Mononuclear cell (primary cell): ENCODE data around the gene LRRC36. TPM values are rescaled to one million over a fixed set of nuclear protein-coding genes. Genes with fewer than 3 reads are reported as not detected.

Source experiments
- H3K27me3 ChIP-seq: 2 replicates; pipeline ENCODE4 v1.6.0; 2011; ENCODE audit warnings: low read length, control low read depth; ENCODE audit not compliant: insufficient read depth
- H3K4me1 ChIP-seq: 2 replicates; pipeline ENCODE4 v1.5.1; 2011; ENCODE audit warnings: mild to moderate bottlenecking, low read length, control low read depth; ENCODE audit not compliant: insufficient read depth
- H3K4me3 ChIP-seq: 2 replicates; pipeline ENCODE4 v1.5.1; 2011; ENCODE audit warnings: mild to moderate bottlenecking, low read length, moderate library complexity
- H3K9me3 ChIP-seq: 2 replicates; pipeline ENCODE4 v1.5.1; 2011; ENCODE audit warnings: low read depth, mild to moderate bottlenecking, control low read depth, low read length
- total RNA-seq: library from RNA; depleted of rRNA; stranded (reverse); fragments of >200 nt; gene quantifications from one replicate; pipeline ENCODE4 v1.2.3, GENCODE V29; 2012

The LRRC36 gene
- total RNA-seq, 1 donor = 0.31 TPM

DNA sequence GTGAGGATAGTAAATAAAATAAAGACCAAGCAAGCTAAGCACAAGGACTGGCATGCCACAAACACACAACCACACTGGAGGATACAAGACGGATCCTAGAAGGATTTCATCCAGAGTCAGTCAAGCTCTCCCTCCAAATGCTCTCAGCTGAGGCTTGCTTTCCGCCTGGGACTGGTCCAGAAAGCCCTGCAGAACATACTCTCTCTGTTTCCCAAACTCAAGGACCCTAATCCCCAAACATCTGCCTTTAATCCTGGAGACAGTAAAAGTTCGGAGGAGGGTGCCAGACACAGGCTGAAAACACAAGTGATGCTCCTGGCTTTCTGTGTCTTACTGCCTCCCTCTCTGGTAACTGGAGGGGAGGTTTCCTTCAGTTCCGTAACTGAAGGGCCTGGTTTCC, 99.0 kb downstream of the LRRC36 start:
- Histone ChIP-seq H3K9me3 (no peaks in the 10 kb centered on the region), H3K27me3 (peaks cover 32% of the 10 kb centered on the region), H3K4me1 (peaks cover 6% of the 10 kb centered on the region), H3K4me3 (no peak overlapping the region)

DNA sequence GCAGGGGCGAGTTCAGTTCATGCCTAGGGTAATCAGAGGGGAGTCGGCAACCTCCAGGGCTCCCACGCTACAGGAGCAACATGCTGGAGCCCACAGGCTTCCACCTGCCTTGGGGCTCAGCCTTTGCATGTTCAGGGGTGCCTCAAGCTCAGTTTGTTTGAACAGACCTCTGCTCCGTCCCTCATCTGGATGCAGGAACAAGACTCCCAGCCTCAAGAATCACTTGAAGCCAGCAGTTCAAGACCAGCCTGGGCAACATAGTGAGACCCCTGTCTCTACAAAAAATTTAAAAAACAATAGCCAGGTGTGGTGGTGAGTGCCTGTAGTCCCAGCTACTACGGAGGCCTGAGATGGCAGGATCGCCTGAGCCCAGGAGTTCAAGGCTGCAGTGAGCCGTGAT, 99.4 kb downstream of the LRRC36 start:
- Histone ChIP-seq H3K27me3 (peaks cover 32% of the 10 kb centered on the region), H3K9me3 (no peaks in the 10 kb centered on the region), H3K4me3 (no peak overlapping the region), H3K4me1 (peaks cover 7% of the 10 kb centered on the region)

DNA sequence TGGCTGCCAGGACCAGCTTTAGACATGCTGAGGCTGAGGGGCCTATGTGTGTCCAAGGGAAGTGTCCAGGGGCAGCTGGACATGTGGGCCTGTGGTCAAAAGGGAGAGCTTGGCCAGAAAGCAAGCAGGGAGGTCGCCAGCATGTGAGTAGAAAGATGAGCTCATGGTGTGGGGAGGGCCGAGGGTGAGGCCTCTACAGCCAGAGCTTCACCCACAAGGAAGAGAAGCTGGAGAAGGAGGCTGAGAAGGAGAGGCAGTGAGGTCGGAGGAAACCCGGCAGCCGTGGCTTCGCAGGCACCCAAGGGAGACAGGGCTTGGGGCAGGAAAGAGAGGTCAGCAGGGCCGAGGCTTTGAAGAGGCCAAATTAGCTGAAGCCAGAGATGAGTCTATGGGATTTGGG, 100.3 kb downstream of the LRRC36 start:
- no peaks in the 10 kb centered on the region for H3K9me3 ChIP-seq
- no peak overlapping the region for H3K4me3 ChIP-seq
- peaks cover 37% of the 10 kb centered on the region for H3K27me3 ChIP-seq
- H3K4me1 ChIP-seq = peaks cover 14% of the 10 kb centered on the region

DNA sequence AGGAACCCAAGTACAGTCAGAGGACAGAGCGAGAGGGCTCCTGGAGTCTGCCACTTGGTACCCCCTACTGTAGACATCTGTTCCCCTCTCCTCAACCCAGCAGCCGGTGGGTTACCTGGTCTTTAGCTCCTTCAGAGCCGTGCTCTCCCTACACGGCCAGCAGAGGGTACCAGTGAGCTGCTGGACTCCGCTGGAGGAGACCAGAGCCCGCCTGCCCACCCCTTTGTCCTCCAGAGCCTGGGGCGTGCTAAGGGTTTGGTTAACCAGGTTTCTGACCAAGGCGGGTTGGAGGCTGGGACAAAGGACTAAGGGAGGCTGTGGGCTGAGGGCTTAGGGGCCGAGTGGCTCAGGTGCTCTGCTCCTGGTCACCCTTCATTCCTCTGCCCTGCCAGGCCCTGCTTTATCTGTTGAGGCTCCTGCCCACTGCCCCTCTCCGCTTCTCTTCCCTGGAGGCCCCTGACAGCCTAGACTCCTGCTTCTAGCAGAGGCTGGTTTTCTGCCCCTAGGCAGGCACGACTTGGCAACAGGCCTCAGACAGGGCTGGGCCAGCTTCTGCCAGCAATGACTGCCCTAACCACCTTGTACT, 101.6 kb downstream of the LRRC36 start:
- peaks cover 15% of the 10 kb centered on the region for H3K4me1 ChIP-seq
- no peak overlapping the region for H3K4me3 ChIP-seq
- H3K27me3 ChIP-seq = peaks cover 40% of the 10 kb centered on the region

DNA sequence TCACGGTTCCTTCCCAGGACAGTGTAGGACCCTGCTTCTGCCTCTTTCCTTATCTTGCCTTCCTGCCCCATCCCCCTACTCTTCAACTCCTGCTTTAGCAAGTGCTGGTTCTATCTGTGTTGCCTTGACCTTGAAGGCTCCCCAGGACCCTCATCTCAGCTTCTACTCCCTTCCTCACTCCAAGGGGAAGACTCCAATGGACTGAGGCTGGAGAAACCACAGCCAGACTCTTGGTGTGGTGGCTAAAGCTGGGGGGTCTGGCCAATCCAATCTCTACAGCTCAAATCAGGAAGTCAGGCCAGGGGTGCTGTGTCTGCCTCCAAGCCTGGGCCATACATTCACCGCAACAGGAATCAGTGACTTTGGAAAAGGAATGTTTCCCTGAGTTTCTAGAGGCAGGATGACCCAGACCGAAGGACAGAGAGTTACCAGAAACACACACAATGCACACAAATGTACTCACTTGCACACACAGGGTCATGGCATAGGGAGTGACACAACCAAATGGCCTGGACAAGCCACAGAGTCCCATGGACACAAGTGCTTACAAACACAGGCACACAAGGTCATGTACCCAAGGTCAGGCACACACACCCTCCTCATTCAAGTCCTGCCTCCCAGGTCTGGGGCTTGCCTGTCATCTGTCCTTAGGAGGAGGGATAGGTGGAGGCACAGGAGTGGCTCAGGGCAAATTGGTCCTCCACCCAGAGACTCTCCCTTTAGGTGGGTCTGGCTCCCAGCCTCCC, 102.6 kb downstream of the LRRC36 start:
- peaks cover 15% of the 10 kb centered on the region for H3K4me1 ChIP-seq
- H3K4me3 ChIP-seq = no peak overlapping the region
- no peaks in the 10 kb centered on the region for H3K9me3 ChIP-seq
- H3K27me3 ChIP-seq = peaks cover 40% of the 10 kb centered on the region

More for the DNA sequence above, 101.6 kb downstream of the LRRC36 start:
- no peaks in the 10 kb centered on the region for H3K9me3 ChIP-seq

DNA sequence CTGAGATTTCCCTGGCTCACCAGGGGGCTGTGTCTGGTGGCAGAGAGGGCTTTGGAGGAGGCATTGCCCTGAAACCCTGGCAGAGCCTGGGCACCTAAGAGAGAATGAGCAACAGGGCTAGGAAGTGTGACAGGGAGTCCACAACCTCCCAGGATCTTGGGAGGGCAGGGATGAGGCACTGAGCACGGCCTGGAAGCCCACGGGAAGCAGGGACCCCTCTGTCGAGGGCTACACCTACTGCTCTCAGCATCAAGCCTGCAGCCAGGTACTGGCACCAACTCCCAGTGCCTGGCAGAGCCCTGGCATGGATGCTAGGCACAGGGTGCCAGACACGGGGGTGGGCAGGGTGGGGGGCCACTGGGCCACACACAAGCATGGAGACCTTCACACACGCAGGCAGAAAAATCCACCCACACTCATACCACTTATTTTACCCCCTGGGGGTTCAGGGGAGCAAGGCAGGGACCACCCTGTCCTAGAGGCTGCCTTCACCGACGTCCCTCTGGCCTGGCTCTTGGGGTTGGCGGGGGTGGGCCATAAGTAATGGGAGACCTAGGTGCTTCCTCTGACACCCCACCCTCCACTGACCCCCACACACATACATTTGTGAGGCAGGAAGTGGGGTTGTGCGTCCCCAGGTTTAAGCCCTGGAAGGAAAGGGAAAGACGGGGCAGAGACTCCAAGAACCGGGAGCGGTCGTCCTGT, 103.3 kb downstream of the LRRC36 start:
- H3K4me3 ChIP-seq = no peak overlapping the region
- H3K9me3 ChIP-seq = no peaks in the 10 kb centered on the region
- H3K27me3 ChIP-seq = peaks cover 33% of the 10 kb centered on the region
- H3K4me1 ChIP-seq = peaks cover 16% of the 10 kb centered on the region

DNA sequence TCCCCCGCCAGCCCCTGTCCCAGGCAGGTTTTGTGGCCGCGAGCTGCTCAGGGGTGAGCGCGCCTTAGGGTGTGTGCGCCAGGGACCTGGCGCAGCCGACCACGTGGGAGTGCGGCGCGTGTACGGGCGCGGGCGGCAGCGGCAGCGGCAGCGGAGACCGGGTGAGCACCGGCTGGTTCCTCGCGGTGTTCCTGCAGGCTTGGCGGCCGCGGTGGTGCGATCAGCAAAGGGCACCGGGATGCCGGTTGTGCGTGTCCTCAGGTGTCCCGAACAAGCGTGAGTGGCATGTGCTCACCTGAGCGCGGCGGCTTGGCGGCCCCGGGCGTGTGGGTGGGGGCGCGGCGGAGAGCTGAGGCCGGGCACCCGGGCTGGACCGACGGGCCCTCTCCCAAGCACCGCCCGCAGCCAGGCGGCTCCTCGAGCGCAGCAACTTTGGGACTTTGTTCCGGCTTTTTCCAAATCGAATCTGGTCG, 103.9 kb downstream of the LRRC36 start:
- Histone ChIP-seq H3K4me3 (no peak overlapping the region), H3K27me3 (peaks cover 32% of the 10 kb centered on the region), H3K4me1 (peaks cover 22% of the 10 kb centered on the region), H3K9me3 (no peaks in the 10 kb centered on the region)

DNA sequence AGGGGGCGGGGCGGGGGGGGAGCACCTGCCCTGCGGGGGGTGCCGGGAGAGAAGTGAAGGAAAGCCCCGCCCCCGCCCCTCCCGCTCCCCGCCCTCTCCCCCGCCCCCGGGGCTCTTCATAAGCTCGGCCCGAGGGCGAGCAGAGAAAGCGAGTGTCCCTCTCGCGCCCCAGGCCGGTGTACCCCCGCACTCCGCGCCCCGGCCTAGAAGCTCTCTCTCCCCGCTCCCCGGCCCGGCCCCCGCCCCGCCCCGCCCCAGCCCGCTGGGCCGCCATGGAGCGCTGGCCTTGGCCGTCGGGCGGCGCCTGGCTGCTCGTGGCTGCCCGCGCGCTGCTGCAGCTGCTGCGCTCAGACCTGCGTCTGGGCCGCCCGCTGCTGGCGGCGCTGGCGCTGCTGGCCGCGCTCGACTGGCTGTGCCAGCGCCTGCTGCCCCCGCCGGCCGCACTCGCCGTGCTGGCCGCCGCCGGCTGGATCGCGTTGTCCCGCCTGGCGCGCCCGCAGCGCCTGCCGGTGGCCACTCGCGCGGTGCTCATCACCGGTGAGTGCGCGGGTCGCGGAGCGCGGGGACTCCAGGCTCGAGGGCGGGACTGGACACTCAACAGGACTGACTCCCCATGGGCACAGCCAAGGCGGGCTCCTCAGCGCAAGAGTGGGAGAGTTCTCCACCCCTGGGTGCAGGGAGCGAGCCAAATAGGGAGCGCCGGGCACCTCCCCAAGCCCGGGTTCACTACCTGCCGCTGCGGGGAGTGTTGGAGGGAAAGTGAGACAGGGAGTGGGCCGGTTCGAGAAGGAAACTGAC, 104.6 kb downstream of the LRRC36 start, which contains the start of gene HSD11B2:
HSD11B2 (plus strand) TSS at position 145 of the 798 bp plus-strand sequence; CDS start at position 273, 128 bp downstream.
- Histone ChIP-seq H3K4me1 (peaks cover 26% of the 10 kb centered on the region), H3K4me3 (no peak within 1 kb of the TSS)

DNA sequence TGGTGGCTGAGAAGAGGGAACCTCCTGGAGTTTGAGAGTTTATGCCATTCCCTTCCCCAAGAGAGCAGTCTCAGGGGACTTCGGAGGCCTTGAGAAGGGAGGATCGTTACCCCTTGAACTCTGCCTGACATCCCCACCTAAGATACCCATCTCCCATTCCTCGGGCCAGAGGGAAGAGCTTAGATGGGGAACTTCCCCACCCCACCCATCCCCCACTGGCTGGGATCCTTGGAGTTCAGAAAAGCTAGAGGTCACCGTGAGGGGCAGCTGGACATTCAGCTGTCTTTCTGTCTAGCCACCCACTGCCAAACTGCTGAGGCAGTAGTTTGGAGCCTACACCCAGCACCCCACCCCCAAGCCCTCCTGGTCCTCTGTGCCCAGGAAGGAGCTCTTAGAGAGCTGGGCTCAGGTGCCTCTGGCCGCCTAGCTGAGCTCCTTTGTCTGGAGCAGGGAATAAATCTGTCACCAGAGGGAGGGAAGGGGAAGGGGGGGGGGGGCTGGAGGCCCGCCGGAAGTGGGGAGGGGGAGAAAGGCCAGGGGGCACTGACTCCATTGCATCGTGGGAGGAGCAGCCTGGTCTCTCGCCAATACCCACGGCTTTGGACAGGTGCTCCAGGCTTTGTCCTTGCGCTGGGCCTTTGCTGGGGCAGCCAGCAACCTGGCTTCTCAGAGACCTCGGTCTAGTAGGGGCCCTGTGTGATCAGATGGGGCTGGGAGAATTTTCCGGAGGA, 105.3 kb downstream of the LRRC36 start:
- Histone ChIP-seq H3K4me3 (no peak overlapping the region), H3K27me3 (peaks cover 28% of the 10 kb centered on the region), H3K4me1 (peaks cover 26% of the 10 kb centered on the region), H3K9me3 (no peaks in the 10 kb centered on the region)

More for the DNA sequence above, 104.6 kb downstream of the LRRC36 start, which contains the start of gene HSD11B2:
- Histone ChIP-seq H3K9me3 (no peaks in the 10 kb centered on the region), H3K27me3 (peaks cover 28% of the 10 kb centered on the region)

DNA sequence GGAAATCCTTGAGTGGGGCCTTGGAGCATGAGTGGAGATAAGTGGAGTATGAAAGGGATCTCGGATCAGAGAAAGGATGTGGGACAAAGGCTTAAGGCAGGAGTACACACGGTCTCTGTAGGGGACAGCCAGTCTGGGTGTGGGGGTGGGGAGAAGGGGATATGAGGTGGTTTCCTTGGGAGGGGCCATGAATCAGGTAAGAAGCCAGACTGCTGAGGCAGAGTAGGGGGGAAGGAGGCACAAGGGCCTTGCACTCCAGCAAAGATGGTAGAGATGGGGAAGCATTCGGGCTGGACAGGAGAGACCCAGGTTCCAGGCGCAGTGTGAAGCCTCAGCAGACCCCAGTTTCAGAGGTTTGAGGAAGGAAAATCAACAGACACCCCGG, 105.9 kb downstream of the LRRC36 start:
- Histone ChIP-seq H3K4me3 (no peak overlapping the region), H3K4me1 (peaks cover 26% of the 10 kb centered on the region), H3K9me3 (no peaks in the 10 kb centered on the region), H3K27me3 (peaks cover 28% of the 10 kb centered on the region)

DNA sequence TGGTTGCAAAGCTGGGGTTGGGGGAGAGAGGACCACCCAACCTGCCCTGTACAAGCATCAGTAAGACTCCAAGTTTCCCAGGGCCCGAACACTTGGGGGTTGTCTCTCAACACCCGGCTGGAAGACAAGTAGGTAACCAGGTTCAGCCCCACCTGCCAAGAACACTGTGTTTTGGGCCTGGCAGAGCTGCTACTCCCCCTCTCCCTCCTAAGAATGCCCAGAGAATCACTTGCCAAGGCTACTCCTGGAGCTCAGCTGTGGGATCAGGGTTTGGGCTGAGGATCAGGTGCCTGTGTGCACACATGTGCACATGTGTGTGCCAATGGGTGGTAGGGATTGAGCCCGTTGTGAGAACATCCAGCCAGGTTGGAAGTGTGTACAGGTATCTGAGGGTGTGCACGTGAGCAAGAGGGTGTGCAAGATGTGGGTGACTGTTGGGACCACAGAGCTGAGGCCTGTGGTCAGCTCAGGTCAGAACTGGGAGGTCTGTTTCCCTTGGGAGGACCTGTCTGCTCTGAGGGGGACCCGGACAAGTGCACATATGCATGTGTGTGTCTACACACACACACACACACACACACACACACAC, 106.6 kb downstream of the LRRC36 start:
- H3K4me1 ChIP-seq = peaks cover 26% of the 10 kb centered on the region
- H3K9me3 ChIP-seq = no peaks in the 10 kb centered on the region
- peaks cover 28% of the 10 kb centered on the region for H3K27me3 ChIP-seq
- no peak overlapping the region for H3K4me3 ChIP-seq
